K562 (cell line): ENCODE measurements around the gene MUSK. TPM values are rescaled to one million over a fixed set of nuclear protein-coding genes. Genes with fewer than 3 reads are reported as not detected.

Experiments
- ATAC-seq: fragments of 200-7000 bp; cut with Tn5 transposase; 3 replicates; pipeline ENCODE4 v1.9.1; 2020; ENCODE audit warnings: moderate library complexity
- BruUV-seq: library from RNA; stranded (reverse); fragments of 400-500 nt; replicated peaks from 2 replicates; lab custom pipeline; 2021; lab: Mats Ljungman, UMichigan
- CTCF ChIA-PET: fragments of 300-600 bp; formaldehyde crosslinking; extraction: SDS; loops from one replicate; lab custom pipeline; 2021; ENCODE audit warnings: low intra/inter-chr PET ratio; lab: Yijun Ruan, JAX
- POLR2A ChIA-PET: fragments of 300-600, 350-650 bp; sonication (Branson Sonifier 250); formaldehyde crosslinking; extraction: SDS; loops from one replicate; lab custom pipeline; 2021; ENCODE audit warnings: antibody characterized with exemption, inconsistent platforms; lab: Yijun Ruan, JAX
- DNase-seq, 4 experiments: peaks; one replicate each; pipeline versions ENCODE4 v3.0.0 to v3.0.0-alpha.2; 2011 to 2018; ENCODE audit warnings: low spot score in 3 of 4, mixed read lengths in 3 of 4; ENCODE audit errors: extremely low read depth in 1 of 4
- FAIRE-seq: peaks from 2 replicates; lab custom pipeline; 2011; peaks lifted over from hg19 to GRCh38; lab: Jason Lieb, UNC
- H2AFZ ChIP-seq: 2 replicates; pipeline ENCODE4 v1.6.0; 2011; ENCODE audit warnings: low read depth, low read length, control low read depth, inconsistent platforms
- H3K27ac ChIP-seq: fragments of 200-600 bp; 3 replicates; pipeline ENCODE4 v1.8.0; 2011; ENCODE audit warnings: low read depth, mild to moderate bottlenecking, control low read depth, inconsistent platforms, low read length, moderate library complexity, mixed read lengths; ENCODE audit errors: extremely low read depth
- H3K27me3 ChIP-seq, 2 experiments: fragments of 300-600 bp in 1 of 2; 2 replicates in 1 of 2; 3 replicates in 1 of 2; pipeline versions ENCODE4 v1.6.0 to v1.8.0; 2011; ENCODE audit warnings: inconsistent platforms in 2 of 2, low read length in 2 of 2, mild to moderate bottlenecking in 1 of 2, mixed read lengths in 1 of 2, moderate library complexity in 1 of 2; ENCODE audit not compliant: control insufficient read depth in 2 of 2, insufficient read depth in 2 of 2
- H3K36me3 ChIP-seq: fragments of 300-600 bp; 3 replicates; pipeline ENCODE4 v1.8.0; 2011; ENCODE audit warnings: mild to moderate bottlenecking, low read length, inconsistent platforms; ENCODE audit not compliant: control insufficient read depth, insufficient read depth
- H3K4me1 ChIP-seq, 2 experiments: fragments of 200-600 bp in 1 of 2; replicated peaks in 1 of 2; 2 replicates in 1 of 2; 3 replicates in 1 of 2; pipeline versions ENCODE4 v1.5.1 to v1.8.0; 2011; ENCODE audit warnings: inconsistent platforms in 2 of 2, low read length in 2 of 2, mild to moderate bottlenecking in 1 of 2, mixed read lengths in 1 of 2, moderate library complexity in 1 of 2; ENCODE audit not compliant: control insufficient read depth in 2 of 2, insufficient read depth in 2 of 2
- H3K4me2 ChIP-seq: 2 replicates; pipeline ENCODE4 v1.6.1; 2011; ENCODE audit warnings: low read length, control low read depth, inconsistent platforms, mixed read lengths; ENCODE audit not compliant: insufficient read depth
- H3K4me3 ChIP-seq: fragments of 200-600 bp; sonication (generic), shearing (Covaris generic); 2 replicates; pipeline ENCODE4 v1.5.1; 2016; ENCODE audit warnings: control low read depth, inconsistent platforms
- H3K79me2 ChIP-seq: fragments of 200-600 bp; 3 replicates; pipeline ENCODE4 v1.8.0; 2011; ENCODE audit warnings: low read length, inconsistent platforms; ENCODE audit not compliant: control insufficient read depth, insufficient read depth
- H3K9ac ChIP-seq, 2 experiments: 2 replicates each; pipeline versions ENCODE4 v1.6.0 to v1.6.1; 2011; ENCODE audit warnings: low read depth in 2 of 2, low read length in 2 of 2, control low read depth in 1 of 2, inconsistent platforms in 1 of 2, mild to moderate bottlenecking in 1 of 2, mixed read lengths in 1 of 2; ENCODE audit not compliant: insufficient read depth in 1 of 2
- H3K9me1 ChIP-seq: one replicate; pipeline ENCODE4 v1.6.0; 2011; ENCODE audit warnings: inconsistent platforms, mild to moderate bottlenecking, low read length, moderate library complexity; ENCODE audit not compliant: control insufficient read depth, insufficient read depth
- H3K9me3 ChIP-seq: replicated peaks from 2 replicates; pipeline ENCODE4 v1.5.1; 2011; ENCODE audit warnings: low read depth, low read length, inconsistent platforms; ENCODE audit not compliant: control insufficient read depth, insufficient read depth
- H4K20me1 ChIP-seq: replicated peaks from 2 replicates; pipeline ENCODE4 v1.6.1; 2011; ENCODE audit warnings: low read length, inconsistent platforms, mixed read lengths; ENCODE audit not compliant: control insufficient read depth, insufficient read depth
- BMI1 ChIP-seq: fragments of 150-350 bp; IDR thresholded peaks from 2 replicates; pipeline ENCODE4 v1.6.1; 2014; ENCODE audit warnings: low read length
- CBFA2T3 ChIP-seq: fragments of 450-650 bp; IDR thresholded peaks from 2 replicates; pipeline ENCODE4 v1.6.1; 2017
- CREBBP ChIP-seq: IDR thresholded peaks from one replicate; pipeline ENCODE4 v1.6.1; 2012; ENCODE audit warnings: low read depth, mild to moderate bottlenecking, control low read depth, inconsistent platforms, low read length
- CSDE1 ChIP-seq, 2 experiments: fragments of 450-650 bp; IDR thresholded peaks; 2 replicates each; pipeline ENCODE4 v1.6.1; 2016; ENCODE audit warnings: mild to moderate bottlenecking in 1 of 2
- CXXC5 ChIP-seq: fragments of 250-450 bp; sonication (Bioruptor Pico); IDR thresholded peaks from 2 replicates; pipeline ENCODE4 v1.8.0; 2022; ENCODE audit warnings: inconsistent platforms, mild to moderate bottlenecking, moderate library complexity
- EP400 ChIP-seq: fragments of 450-650 bp; IDR thresholded peaks from 2 replicates; pipeline ENCODE4 v1.6.1; 2017; ENCODE audit warnings: antibody characterized with exemption, mild to moderate bottlenecking, moderate library complexity
- KDM4B ChIP-seq, 2 experiments: fragments of 450-650 bp in 1 of 2; sonication (generic) in 1 of 2; IDR thresholded peaks; 2 replicates each; pipeline ENCODE4 v1.6.1; 2016 to 2017; ENCODE audit warnings: borderline replicate concordance in 2 of 2, antibody characterized with exemption in 1 of 2, low read depth in 1 of 2, mild to moderate bottlenecking in 1 of 2
- MEF2D ChIP-seq: conservative IDR thresholded peaks from 2 replicates; pipeline ENCODE4 v1.6.1; 2016; ENCODE audit warnings: low read depth, missing genetic modification characterization, missing compliant biosample characterization
- SMARCA5 ChIP-seq: fragments of 450-650 bp; IDR thresholded peaks from 2 replicates; pipeline ENCODE4 v1.6.1; 2016
- SPI1 ChIP-seq: IDR thresholded peaks from 2 replicates; pipeline ENCODE4 v1.6.1; 2011; ENCODE audit warnings: low read depth, low read length, control low read depth, borderline replicate concordance
- ZNF121 ChIP-seq: sonication (generic); formaldehyde crosslinking; conservative IDR thresholded peaks from 2 replicates; pipeline ENCODE4 v1.8.0; 2022; ENCODE audit warnings: missing genetic modification reagents
- WGBS: fragments of 100-300 bp; shearing (Covaris generic); methylation state at CpG from one replicate; pipeline ENCODE4 v1.1.6; 2016; ENCODE audit warnings: low coverage, mixed read lengths; ENCODE audit not compliant: insufficient coverage; ENCODE audit errors: missing lambda C conversion rate; 5-methylcytosine and 5-hydroxymethylcytosine counted together
- in situ Hi-C: fragments of 300-500 bp; cut with MboI; formaldehyde crosslinking; loops from 4 replicates; pipeline ENCODE4 v1.15.0; 2018; ENCODE audit warnings: inconsistent platforms, mixed read lengths
- intact Hi-C: fragments of 100-400 bp; cut with micrococcal nuclease; formaldehyde crosslinking; loops from 2 replicates; pipeline ENCODE4 v1.14.2; 2022
- polyA plus RNA-seq, 8 experiments: library from polyadenylated mRNA; depleted of rRNA in 4 of 8; stranded (reverse) in 5 of 8; unstranded in 3 of 8; fragments of >200 nt; fragmentation: Nextera tagmentation in 2 of 8; fragmentation: Illumina TruSeq in 1 of 8; extraction: Ambion mirVana in 2 of 8; extraction: Trizol in 1 of 8; gene quantifications; 2 replicates each; pipeline versions ENCODE4 v1.2.1 to v1.2.3, GENCODE V29; 2011 to 2014; ENCODE audit warnings: inconsistent platforms in 1 of 8, missing spikeins in 1 of 8
- total RNA-seq, 7 experiments: library from RNA; depleted of rRNA in 6 of 7; stranded (reverse); fragments of >200 nt in 6 of 7; fragmentation: Illumina TruSeq in 2 of 7; extraction: Trizol in 2 of 7; gene quantifications; 2 replicates each; pipeline versions ENCODE4 v1.2.1 to v1.2.3, GENCODE V29; 2011 to 2021; ENCODE audit warnings: low replicate concordance in 1 of 7
- TF ChIP-seq, protein P1 (sequence below): fragments of 250-450 bp; sonication (Bioruptor Pico); IDR thresholded peaks from 2 replicates; pipeline ENCODE4 v1.5.0; 2021; ENCODE audit warnings: mild to moderate bottlenecking, moderate library complexity
- TF ChIP-seq, protein P2 (sequence below): fragments of 450-650 bp; IDR thresholded peaks from 2 replicates; pipeline ENCODE4 v1.6.1; 2014; ENCODE audit warnings: low read depth, mild to moderate bottlenecking, moderate library complexity, borderline replicate concordance
- TF ChIP-seq, protein P3 (sequence below): fragments of 450-650 bp; conservative IDR thresholded peaks from 2 replicates; pipeline ENCODE4 v1.6.1; 2016; ENCODE audit warnings: missing genetic modification characterization, low read depth, mild to moderate bottlenecking, missing compliant biosample characterization, moderate library complexity
- TF ChIP-seq, protein P4 (sequence below): sonication (generic); IDR thresholded peaks from 2 replicates; pipeline ENCODE4 v1.6.1; 2016

The MUSK gene
- total and polyA plus RNA-seq, 9 of the 15 experiments (the other 6 are each of a cell fraction or from before 2014, with no cell fraction given) = not detected

DNA sequence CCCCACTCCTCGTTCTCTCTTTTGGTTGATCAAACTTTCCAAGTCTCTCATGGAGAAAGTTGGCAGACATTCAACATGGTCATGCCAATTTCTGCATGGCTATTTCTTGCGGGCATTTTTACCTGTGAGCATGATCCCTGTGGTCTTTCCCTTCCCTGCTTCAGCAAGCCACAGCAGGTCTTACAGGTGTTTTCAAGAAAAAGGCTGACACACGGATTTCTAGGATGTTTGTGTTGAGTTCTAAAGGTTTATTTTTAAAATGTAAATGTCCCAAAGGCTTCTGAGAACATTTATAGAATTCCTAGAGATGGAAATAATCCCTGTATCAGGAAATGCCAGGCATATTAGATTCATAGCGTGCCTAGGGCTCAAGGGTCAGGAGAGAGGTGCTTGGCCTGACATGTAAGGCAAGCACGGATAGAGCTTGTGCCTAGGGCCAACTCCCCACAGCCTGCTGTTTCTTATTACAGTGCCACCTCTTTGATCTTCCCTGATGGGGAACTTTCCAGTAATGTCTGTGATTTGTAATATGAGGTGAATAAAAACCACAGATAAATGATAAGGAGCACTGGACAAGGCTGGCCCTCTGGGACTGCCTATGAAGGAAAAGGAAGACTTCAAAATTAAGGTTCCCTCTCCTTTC lies 79.8 kb downstream of the MUSK start (continued):
- TF ChIP-seq, protein P1, sequence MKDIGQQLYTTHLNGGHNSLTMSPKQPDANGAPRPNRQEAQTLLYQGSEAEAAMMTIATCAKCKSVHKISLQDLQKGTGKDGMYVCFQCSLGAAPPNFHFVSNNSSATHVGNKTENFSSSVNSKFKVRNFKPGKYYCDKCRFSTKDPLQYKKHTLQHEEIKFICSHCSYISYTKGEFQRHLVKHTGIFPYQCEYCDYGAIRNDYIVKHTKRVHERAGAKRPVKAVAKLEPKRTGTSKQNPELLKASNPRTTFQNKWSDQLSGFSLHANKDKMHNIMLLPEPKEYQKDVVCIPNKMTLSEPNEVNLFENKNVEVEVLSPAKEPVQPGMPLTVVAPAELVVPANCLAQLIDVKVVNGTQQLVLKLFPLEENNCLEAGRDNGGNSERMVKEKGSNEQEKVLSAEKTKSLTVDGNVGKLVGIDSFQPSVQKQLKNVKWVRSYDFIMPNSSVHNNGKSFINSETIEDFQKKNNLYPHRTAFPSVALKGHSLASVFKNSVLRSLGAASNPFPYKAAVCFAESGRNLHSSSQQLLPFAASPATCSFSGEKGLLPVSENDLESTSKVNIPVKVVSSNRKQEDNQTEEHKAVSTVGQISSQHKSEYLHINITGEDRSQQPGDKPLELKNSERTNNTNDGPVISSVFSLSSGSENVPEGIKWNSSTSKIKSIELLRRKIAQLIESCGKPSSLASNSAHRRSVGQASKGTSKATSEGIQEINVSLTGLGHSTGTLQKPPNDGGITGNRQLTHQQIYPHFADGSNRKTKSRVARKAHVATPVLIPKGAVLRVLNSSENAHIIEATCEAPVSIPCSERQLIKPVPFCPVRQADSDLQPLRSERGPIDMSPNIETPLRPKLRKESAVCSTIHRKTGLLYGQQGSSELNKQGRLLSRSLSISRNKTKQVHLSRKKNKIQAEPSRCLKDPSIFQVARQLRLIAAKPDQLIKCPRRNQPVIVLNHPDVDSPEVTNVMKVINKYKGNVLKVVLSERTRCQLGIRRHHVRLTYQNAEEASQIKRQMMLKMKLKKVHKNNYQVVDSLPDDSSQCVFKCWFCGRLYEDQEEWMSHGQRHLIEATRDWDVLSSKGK = no peak
- TF ChIP-seq CBFA2T3 (no peak), KDM4B (IDR thresholded peaks at IDR 0.05; ENCODE audit: borderline replicate concordance in 2 of 2, low read depth in 1 of 2) (no peak), CXXC5 (CRISPR knock-in tag) (no peak)

DNA sequence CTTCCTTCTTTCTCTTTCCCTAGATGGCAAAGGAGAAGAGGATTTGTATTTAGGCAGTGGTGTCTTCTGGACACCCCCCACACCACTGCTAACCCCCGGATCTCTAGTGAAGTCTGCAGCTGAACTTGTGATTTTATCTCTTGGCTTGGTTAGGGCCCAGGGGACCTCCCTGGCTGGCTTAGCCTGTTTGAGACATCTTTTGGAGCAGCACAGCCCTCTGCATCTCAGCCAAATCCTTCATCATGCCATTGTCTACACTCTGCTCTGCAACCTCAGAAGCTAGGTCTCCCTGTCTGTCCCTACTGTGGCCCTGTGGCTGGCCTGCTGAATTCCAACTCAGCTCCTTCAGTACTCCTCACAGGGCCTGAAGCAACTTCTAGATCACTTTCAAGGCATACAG lies 81.7 kb downstream of the MUSK start:
- POLR2A ChIA-PET = no interaction called here
- intact Hi-C loops = no loop called here
- no peak for ATAC-seq
- no peaks in the 10 kb centered on the region for H3K79me2 ChIP-seq
- no peaks in the 10 kb centered on the region for H3K4me1 ChIP-seq
- no peaks in the 10 kb centered on the region for H3K27me3 ChIP-seq
- H3K36me3 ChIP-seq = no peaks in the 10 kb centered on the region
- no peak overlapping the region for H3K9ac ChIP-seq
- no peak overlapping the region for H3K4me2 ChIP-seq
- H3K9me1 ChIP-seq = no peaks in the 10 kb centered on the region
- H3K4me3 ChIP-seq = no peak overlapping the region
- CTCF ChIA-PET = no interaction called here
- no peaks in the 10 kb centered on the region for H4K20me1 ChIP-seq
- in situ Hi-C loops = no loop called here
- no TSS peak for BruUV-seq
- H3K27ac ChIP-seq = no peak overlapping the region
- no peaks in the 10 kb centered on the region for H3K9me3 ChIP-seq
- WGBS = 0% methylated on average over 1 of the region's 1 CpG
- FAIRE-seq = no peak
- H2AFZ ChIP-seq = no peak overlapping the region
- DNase-seq = no peak
- TF ChIP-seq BMI1 (no peak), CREBBP (no peak), SMARCA5 (no peak), CSDE1 (IDR thresholded peaks at IDR 0.05) (no peak), ZNF121 (CRISPR knock-in tag) (no peak), SPI1 (no peak), MEF2D (no peak), EP400 (no peak)
- TF ChIP-seq, protein P2, sequence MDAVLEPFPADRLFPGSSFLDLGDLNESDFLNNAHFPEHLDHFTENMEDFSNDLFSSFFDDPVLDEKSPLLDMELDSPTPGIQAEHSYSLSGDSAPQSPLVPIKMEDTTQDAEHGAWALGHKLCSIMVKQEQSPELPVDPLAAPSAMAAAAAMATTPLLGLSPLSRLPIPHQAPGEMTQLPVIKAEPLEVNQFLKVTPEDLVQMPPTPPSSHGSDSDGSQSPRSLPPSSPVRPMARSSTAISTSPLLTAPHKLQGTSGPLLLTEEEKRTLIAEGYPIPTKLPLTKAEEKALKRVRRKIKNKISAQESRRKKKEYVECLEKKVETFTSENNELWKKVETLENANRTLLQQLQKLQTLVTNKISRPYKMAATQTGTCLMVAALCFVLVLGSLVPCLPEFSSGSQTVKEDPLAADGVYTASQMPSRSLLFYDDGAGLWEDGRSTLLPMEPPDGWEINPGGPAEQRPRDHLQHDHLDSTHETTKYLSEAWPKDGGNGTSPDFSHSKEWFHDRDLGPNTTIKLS = no peak
- TF ChIP-seq, protein P3, sequence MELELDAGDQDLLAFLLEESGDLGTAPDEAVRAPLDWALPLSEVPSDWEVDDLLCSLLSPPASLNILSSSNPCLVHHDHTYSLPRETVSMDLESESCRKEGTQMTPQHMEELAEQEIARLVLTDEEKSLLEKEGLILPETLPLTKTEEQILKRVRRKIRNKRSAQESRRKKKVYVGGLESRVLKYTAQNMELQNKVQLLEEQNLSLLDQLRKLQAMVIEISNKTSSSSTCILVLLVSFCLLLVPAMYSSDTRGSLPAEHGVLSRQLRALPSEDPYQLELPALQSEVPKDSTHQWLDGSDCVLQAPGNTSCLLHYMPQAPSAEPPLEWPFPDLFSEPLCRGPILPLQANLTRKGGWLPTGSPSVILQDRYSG (tag) = no peak
- TF ChIP-seq, protein P4, sequence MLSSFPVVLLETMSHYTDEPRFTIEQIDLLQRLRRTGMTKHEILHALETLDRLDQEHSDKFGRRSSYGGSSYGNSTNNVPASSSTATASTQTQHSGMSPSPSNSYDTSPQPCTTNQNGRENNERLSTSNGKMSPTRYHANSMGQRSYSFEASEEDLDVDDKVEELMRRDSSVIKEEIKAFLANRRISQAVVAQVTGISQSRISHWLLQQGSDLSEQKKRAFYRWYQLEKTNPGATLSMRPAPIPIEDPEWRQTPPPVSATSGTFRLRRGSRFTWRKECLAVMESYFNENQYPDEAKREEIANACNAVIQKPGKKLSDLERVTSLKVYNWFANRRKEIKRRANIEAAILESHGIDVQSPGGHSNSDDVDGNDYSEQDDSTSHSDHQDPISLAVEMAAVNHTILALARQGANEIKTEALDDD = no peak
